Measurements from ENCODE around the gene SZT2. TPM values are rescaled to one million over a fixed set of nuclear protein-coding genes. Genes with fewer than 3 reads are reported as not detected.
A peak's percentile ranks its signal among the peaks of the same experiment; 100 is the strongest.
"Not testable (repeated sequence)": the region's sequence is repeated elsewhere in the genome, so short reads cannot be mapped to it uniquely, and the experiment has no call there.

The SZT2 gene
- total and polyA plus RNA-seq, 7 experiments from 2014 or later, result 4.4 to 153 (median 114) TPM

DNA sequence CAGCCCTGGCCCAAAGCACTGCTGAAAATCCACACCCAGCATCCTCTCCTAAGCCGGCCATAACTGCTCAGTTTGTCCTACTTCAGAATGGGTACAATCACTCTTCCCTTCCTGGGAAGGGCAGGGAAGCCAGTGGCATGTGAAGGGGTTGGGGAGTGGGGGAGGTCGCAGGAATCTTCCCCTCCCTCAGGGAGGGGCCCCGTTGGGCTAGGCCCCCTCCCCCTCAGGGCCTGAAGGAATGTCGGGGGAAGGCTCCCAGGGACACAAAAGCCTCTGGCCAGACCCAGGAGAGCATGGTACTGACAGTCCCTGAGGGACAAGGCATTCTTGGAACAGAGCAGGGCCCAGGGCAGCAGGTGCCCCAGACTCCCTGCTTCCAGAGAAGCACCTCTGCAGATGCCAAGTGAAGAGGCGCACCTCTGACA lies 23.1 kb upstream of the SZT2 start:
- no peaks in the 10 kb centered on the region for H3K9me3 ChIP-seq (ENCODE audit: control insufficient read depth in 2 of 3, low read length in 3 of 3)
- H3K27me3 ChIP-seq (ENCODE audit: control insufficient read depth in 2 of 2, insufficient read depth in 2 of 2, low read length in 2 of 2), result no peaks in the 10 kb centered on the region
- H3K36me3 ChIP-seq (ENCODE audit: control insufficient read depth in 2 of 3, insufficient read depth in 3 of 3, low read length in 3 of 3), result peaks cover 10 to 38% (median 10%) of the 10 kb centered on the region in 3 experiments
- ChIA-PET CTCF (interaction anchor here (0.6 kb wide), 1 partner anchor 279 kb away, joined by 3 read pairs; no protein-coding TSS in a partner anchor), POLR2A (interaction anchor here (1.1 kb wide), 1 partner anchor 9 kb away, joined by 3 read pairs; no protein-coding TSS in a partner anchor)
- peaks cover 5 to 44% (median 13%) of the 10 kb centered on the region in 5 donors for H3K36me3 Mint-ChIP-seq
- H3K27me3 Mint-ChIP-seq, result no peaks in the 10 kb centered on the region
- peak overlapping the region; percentile 85 to 95 (median 91) for H3K27ac Mint-ChIP-seq
- no peak for DNase-seq
- ATAC-seq, result no peak
- H3K4me3 Mint-ChIP-seq, result peak overlapping the region; percentile 85 to 97 (median 90)
- H3K27ac ChIP-seq (ENCODE audit: low read depth, low read length), result peak overlapping the region; percentile 90
- intact Hi-C loops (cut with micrococcal nuclease), result loop anchor here (5.0 to 10.0 kb wide), 6 partner anchors 86 to 846 kb away; partner anchors contain the start of genes HYI (in 2 of the 2), ATP6V0B (in 1 of the 2), B4GALT2 (in 1 of the 2) and DMAP1 (in 1 of the 2)
- peaks cover 24 to 59% (median 41%) of the 10 kb centered on the region in 7 donors for H3K4me1 Mint-ChIP-seq
- H3K4me3 ChIP-seq (ENCODE audit: low read length), result peak overlapping the region; percentile 66
- peaks cover 13 to 22% of the 10 kb centered on the region in 2 donors for H3K4me1 ChIP-seq (ENCODE audit: control insufficient read depth in 2 of 2, insufficient read depth in 2 of 2, low read length in 2 of 2)
- no peaks in the 10 kb centered on the region for H3K9me3 Mint-ChIP-seq

- Histone ChIP-seq H3K4me3 (ENCODE audit: low read length) (peak overlapping the region; percentile 66), H3K27ac (ENCODE audit: low read depth, low read length) (peak overlapping the region; percentile 90), H3K36me3 (ENCODE audit: control insufficient read depth in 2 of 3, insufficient read depth in 3 of 3, low read length in 3 of 3) (peaks cover 10 to 32% (median 10%) of the 10 kb centered on the region in 3 experiments), H3K27me3 (ENCODE audit: control insufficient read depth in 2 of 2, insufficient read depth in 2 of 2, low read length in 2 of 2) (no peaks in the 10 kb centered on the region), H3K9me3 (ENCODE audit: control insufficient read depth in 2 of 3, low read length in 3 of 3) (no peaks in the 10 kb centered on the region), H3K4me1 (ENCODE audit: control insufficient read depth in 2 of 2, insufficient read depth in 2 of 2, low read length in 2 of 2) (peaks cover 13 to 22% of the 10 kb centered on the region in 2 donors)
- Mint-ChIP-seq H3K27me3 (no peaks in the 10 kb centered on the region), H3K4me1 (peaks cover 24 to 53% (median 42%) of the 10 kb centered on the region in 7 donors), H3K27ac (peak overlapping the region; percentile 85 to 95 (median 91)), H3K4me3 (peak overlapping the region; percentile 85 to 97 (median 90)), H3K9me3 (no peaks in the 10 kb centered on the region), H3K36me3 (peaks cover 5 to 37% (median 8%) of the 10 kb centered on the region in 5 donors)
- peak; percentile 24 for ATAC-seq
- intact Hi-C loops (cut with micrococcal nuclease), result loop anchor here (5.0 to 10.0 kb wide), 6 partner anchors 85 to 845 kb away; partner anchors contain the start of genes HYI (in 2 of the 2), ATP6V0B (in 1 of the 2), B4GALT2 (in 1 of the 2) and DMAP1 (in 1 of the 2)
- DNase-seq, result peak; percentile 20 to 50 (median 34)
- CTCF ChIA-PET, result interaction anchor here (0.6 to 1.0 kb wide), 4 partner anchors 23 to 278 kb away, joined by 3 to 4 read pairs (median 3); partner anchors contain the start of gene SZT2
- POLR2A ChIA-PET, result interaction anchor here (1.0 to 1.9 kb wide), 6 partner anchors 8 to 196 kb away, joined by 3 to 16 read pairs (median 6); partner anchors contain the start of genes CDC20 and MED8
These were observed 22.4 kb upstream of the SZT2 start for GRCh38 chr1:43367026-43367903.

GRCh38 chr1:43367904-43368645 lies 21.6 kb upstream of the SZT2 start, which contains the start of gene ELOVL1:
Gene ELOVL1 (minus strand): TSS chr1:43368011. CDS start chr1:43365609, 2,402 bp downstream.
- H3K4me3 Mint-ChIP-seq, result peak within 1 kb of the TSS; percentile 86 to 97 (median 92)
- POLR2A ChIA-PET, result interaction anchor here (0.6 to 1.9 kb wide), 9 partner anchors 10 to 196 kb away, joined by 3 to 16 read pairs (median 4); partner anchors contain the start of genes CDC20 and MED8
- Histone ChIP-seq H3K4me1 (ENCODE audit: control insufficient read depth in 2 of 2, insufficient read depth in 2 of 2, low read length in 2 of 2) (peaks cover 13 to 22% of the 10 kb centered on the region in 2 donors), H3K4me3 (ENCODE audit: low read length) (peak within 1 kb of the TSS; percentile 89), H3K36me3 (ENCODE audit: control insufficient read depth in 2 of 3, insufficient read depth in 3 of 3, low read length in 3 of 3) (peaks cover 10 to 28% (median 10%) of the 10 kb centered on the region in 3 experiments), H3K27ac (ENCODE audit: low read depth, low read length) (peak within 1 kb of the TSS; percentile 90), H3K27me3 (ENCODE audit: control insufficient read depth in 2 of 2, insufficient read depth in 2 of 2, low read length in 2 of 2) (no peaks in the 10 kb centered on the region), H3K9me3 (ENCODE audit: control insufficient read depth in 2 of 3, low read length in 3 of 3) (no peaks in the 10 kb centered on the region)
- no peaks in the 10 kb centered on the region for H3K27me3 Mint-ChIP-seq
- intact Hi-C loops (cut with micrococcal nuclease), result loop anchor here (1.0 to 10.0 kb wide), 13 partner anchors 10 to 844 kb away; partner anchors contain the start of genes CDC20 (in 2 of the 2), HYI (in 2 of the 2), MED8 (in 2 of the 2) and SZT2 (in 2 of the 2)
- H3K4me1 Mint-ChIP-seq, result peaks cover 24 to 47% (median 42%) of the 10 kb centered on the region in 7 donors
- DNase-seq (peak; percentile 40 to 94 (median 58)), ATAC-seq (peak; percentile 91)
- CTCF ChIA-PET, result interaction anchor here (0.6 to 1.0 kb wide), 5 partner anchors 17 to 143 kb away, joined by 3 to 4 read pairs (median 3); partner anchors contain the start of gene SZT2
- H3K27ac Mint-ChIP-seq, result peak within 1 kb of the TSS; percentile 88 to 95 (median 91)
- no peaks in the 10 kb centered on the region for H3K9me3 Mint-ChIP-seq
- H3K36me3 Mint-ChIP-seq, result peaks cover 5 to 33% (median 8%) of the 10 kb centered on the region in 5 donors

DNA sequence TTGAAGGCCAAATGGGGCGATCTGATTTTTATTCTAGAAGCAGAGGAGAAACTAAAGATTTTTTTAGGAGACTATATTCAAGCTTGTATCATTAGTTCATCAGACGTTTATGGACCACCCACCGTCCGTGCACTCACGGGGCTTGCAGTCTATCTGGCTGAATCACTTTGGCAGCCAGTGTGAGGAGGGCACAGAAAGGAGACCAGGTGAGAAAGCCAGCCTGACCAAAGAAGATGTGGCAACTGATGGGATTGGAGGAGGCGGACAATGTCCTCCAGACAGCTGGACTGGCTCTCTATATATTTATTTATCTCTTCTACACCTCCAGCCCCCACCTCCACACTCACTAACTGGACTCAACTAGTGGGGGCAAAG lies 21.1 kb upstream of the SZT2 start:
- peak overlapping the region; percentile 90 for H3K27ac ChIP-seq (ENCODE audit: low read depth, low read length)
- DNase-seq (no peak), ATAC-seq (no peak)
- no peaks in the 10 kb centered on the region for H3K9me3 Mint-ChIP-seq
- peaks cover 13 to 22% of the 10 kb centered on the region in 2 donors for H3K4me1 ChIP-seq (ENCODE audit: control insufficient read depth in 2 of 2, insufficient read depth in 2 of 2, low read length in 2 of 2)
- ChIA-PET POLR2A (interaction anchor here (0.6 to 1.9 kb wide), 9 partner anchors 9 to 197 kb away, joined by 3 to 16 read pairs (median 4); partner anchors contain the start of genes CDC20 and MED8), CTCF (interaction anchor here (0.6 to 1.0 kb wide), 4 partner anchors 16 to 142 kb away, joined by 3 to 4 read pairs (median 3); partner anchors contain the start of gene SZT2)
- H3K4me3 Mint-ChIP-seq, result peak overlapping the region; percentile 84 to 94 (median 90)
- peaks cover 5 to 30% (median 8%) of the 10 kb centered on the region in 5 donors for H3K36me3 Mint-ChIP-seq
- no peaks in the 10 kb centered on the region for H3K27me3 Mint-ChIP-seq
- H3K36me3 ChIP-seq (ENCODE audit: control insufficient read depth in 2 of 3, insufficient read depth in 3 of 3, low read length in 3 of 3), result peaks cover 8 to 22% (median 10%) of the 10 kb centered on the region in 3 experiments
- H3K9me3 ChIP-seq (ENCODE audit: control insufficient read depth in 2 of 3, low read length in 3 of 3), result no peaks in the 10 kb centered on the region
- H3K27ac Mint-ChIP-seq, result peak overlapping the region; percentile 65 to 92 (median 88)
- intact Hi-C loops (cut with micrococcal nuclease), result loop anchor here (1.0 to 10.0 kb wide), 13 partner anchors 10 to 844 kb away; partner anchors contain the start of genes CDC20 (in 2 of the 2), HYI (in 2 of the 2), MED8 (in 2 of the 2) and SZT2 (in 2 of the 2)
- peak overlapping the region; percentile 89 for H3K4me3 ChIP-seq (ENCODE audit: low read length)
- no peaks in the 10 kb centered on the region for H3K27me3 ChIP-seq (ENCODE audit: control insufficient read depth in 2 of 2, insufficient read depth in 2 of 2, low read length in 2 of 2)
- H3K4me1 Mint-ChIP-seq, result peaks cover 24 to 47% (median 42%) of the 10 kb centered on the region in 7 donors

- not testable (repeated sequence) for H3K27me3 ChIP-seq (ENCODE audit: control insufficient read depth in 2 of 2, insufficient read depth in 2 of 2, low read length in 2 of 2); H3K9me3 ChIP-seq (ENCODE audit: control insufficient read depth in 2 of 3, low read length in 3 of 3); H3K27me3 Mint-ChIP-seq; H3K9me3 Mint-ChIP-seq; H3K4me3 ChIP-seq (ENCODE audit: low read length); H3K27ac ChIP-seq (ENCODE audit: low read depth, low read length); ATAC-seq; DNase-seq
- ChIA-PET CTCF (interaction anchor here (0.6 kb wide), 1 partner anchor 40 kb away, joined by 9 read pairs; no protein-coding TSS in a partner anchor), POLR2A (interaction anchor here (0.6 kb wide), 1 partner anchor 18 kb away, joined by 4 read pairs; no protein-coding TSS in a partner anchor)
- peaks cover 0 to 11% (median 8%) of the 10 kb centered on the region in 3 experiments for H3K36me3 ChIP-seq (ENCODE audit: control insufficient read depth in 2 of 3, insufficient read depth in 3 of 3, low read length in 3 of 3)
- H3K4me1 Mint-ChIP-seq, result peaks cover 24 to 47% (median 40%) of the 10 kb centered on the region in 7 donors
- H3K4me1 ChIP-seq (ENCODE audit: control insufficient read depth in 2 of 2, insufficient read depth in 2 of 2, low read length in 2 of 2), result peaks cover 13 to 22% of the 10 kb centered on the region in 2 donors
- H3K36me3 Mint-ChIP-seq, result peaks cover 0 to 24% (median 3%) of the 10 kb centered on the region in 5 donors
- H3K27ac Mint-ChIP-seq, result peak overlapping the region in 1 of 9 donors; percentile 51
- H3K4me3 Mint-ChIP-seq, result peak overlapping the region in 1 of 10 donors; percentile 41
- intact Hi-C loops (cut with micrococcal nuclease), result loop anchor here (2.0 to 10.0 kb wide), 8 partner anchors 83 to 843 kb away; partner anchors contain the start of genes HYI (in 2 of the 2), ATP6V0B (in 1 of the 2), B4GALT2 (in 1 of the 2) and DMAP1 (in 1 of the 2)
These were observed 19.9 kb upstream of the SZT2 start for GRCh38 chr1:43369779-43370178.
